GM19193 (cell line): ENCODE measurements around the gene SPATA24.

Experiments used
- POLR2A ChIP-seq: IDR thresholded peaks from 4 replicates; pipeline ENCODE4 v1.6.1; 2011; ENCODE audit not compliant: insufficient read depth, insufficient read length; ENCODE audit errors: extremely low read depth

SPATA24 gene

DNA sequence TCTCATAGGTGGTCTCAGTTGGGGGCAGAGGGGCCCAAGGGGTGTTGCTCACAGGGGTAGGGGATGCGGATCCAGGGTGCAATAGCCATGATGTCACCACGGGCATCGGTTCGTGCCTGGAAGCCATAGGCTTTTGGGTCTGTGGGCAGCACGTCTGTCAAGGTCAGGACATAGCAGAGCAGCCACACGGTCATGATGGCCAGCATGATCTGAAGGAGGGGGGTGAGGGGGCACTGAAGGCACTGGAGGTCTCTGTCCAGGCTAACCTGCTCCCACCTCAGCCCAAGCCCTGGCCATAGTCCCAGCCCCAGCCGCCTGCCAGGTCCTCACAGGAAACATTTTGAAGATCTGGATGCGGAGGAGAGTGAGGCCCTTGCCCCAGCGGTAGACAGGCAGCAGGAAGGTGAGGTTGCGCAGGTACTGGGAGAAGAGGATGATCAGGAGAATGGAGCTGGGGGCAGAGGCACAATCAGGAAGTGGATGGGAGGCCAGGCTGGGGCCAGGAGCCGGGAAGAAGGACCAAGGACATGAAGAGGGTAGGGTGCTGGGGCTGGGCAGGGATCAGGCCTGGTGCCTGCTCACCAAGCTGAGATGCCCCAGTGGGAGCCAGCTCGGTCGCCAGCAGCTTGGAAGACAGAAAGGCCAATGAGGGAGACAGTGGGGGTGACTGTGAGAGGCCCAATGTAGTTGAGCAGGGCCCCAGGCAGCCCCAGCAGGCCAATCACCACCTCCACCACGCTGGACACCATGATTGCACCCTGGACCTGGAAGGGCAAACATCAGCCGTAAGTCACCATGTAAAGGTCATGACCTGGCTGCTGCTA, 24.1 kb downstream of the SPATA24 start:
- no peak for TF ChIP-seq POLR2A

GRCh38 chr5:139378941-139379361, 24.9 kb downstream of the SPATA24 start:
- no peak for TF ChIP-seq POLR2A

- no peak for TF ChIP-seq POLR2A
Measured at GRCh38 chr5:139378101-139378825, 25.6 kb downstream of the SPATA24 start.

DNA sequence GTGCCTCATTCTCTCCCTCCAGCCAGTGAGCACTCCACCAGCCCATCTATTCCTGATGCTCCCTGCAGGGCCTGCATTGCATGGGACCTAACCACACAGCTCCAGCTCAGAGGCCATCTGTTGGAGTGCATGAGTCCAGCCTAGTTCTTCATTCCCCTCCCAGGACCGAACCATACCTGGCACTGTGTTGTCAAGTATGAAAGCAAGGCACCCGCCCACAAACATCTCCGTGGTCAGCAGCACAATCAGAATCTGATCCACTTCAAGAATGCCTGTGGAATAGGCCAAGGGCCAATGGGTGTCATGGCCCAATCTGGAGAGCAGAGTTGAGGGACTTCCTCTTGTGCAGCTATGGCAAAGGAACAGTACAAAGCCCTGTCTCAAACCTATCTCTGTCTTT, 26.7 kb downstream of the SPATA24 start:
- TF ChIP-seq POLR2A, result no peak

DNA sequence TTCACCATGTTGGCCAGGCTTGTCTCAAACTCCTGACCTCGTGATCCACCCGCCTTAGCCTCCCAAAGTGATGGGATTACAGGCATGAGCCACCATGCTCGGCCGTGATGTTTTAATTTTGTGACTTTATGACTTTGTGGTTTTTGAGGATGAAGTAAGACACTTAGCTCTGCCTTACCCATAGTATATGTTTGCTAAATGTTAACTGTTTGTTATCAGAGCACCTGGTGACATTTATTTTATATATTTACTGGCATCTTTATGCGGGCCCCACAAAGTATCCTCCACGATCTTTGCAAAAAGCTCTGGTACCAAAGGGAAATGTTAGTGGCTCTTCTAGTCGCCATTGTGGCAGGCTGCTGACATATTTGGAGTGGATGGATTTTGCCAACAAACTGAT, 27.5 kb downstream of the SPATA24 start:
- TF ChIP-seq POLR2A, result no peak

DNA sequence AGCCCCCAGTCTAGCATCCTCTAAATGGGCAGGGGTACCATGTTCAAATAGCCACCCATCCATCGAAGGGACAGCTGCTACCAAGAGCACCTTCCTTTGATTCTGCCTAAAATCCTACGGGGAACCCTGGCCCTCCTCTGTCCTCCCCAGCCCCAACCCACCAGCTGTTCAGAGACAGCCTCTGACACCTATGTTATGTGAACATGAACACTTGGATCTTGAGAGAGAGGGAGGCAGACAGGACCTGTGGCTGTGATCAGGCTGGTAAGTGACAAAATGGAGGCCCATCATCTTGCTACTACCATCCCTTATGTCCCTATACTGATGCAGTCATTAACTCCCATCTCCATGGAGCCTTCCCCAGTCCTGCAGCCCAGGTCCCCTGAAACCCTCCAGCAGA, 29.0 kb downstream of the SPATA24 start:
- no peak for TF ChIP-seq POLR2A

GRCh38 chr5:139371482-139372435, 32.1 kb downstream of the SPATA24 start:
- no peak for TF ChIP-seq POLR2A

GRCh38 chr5:139369181-139369580, 34.7 kb downstream of the SPATA24 start:
- TF ChIP-seq POLR2A, result no peak

DNA sequence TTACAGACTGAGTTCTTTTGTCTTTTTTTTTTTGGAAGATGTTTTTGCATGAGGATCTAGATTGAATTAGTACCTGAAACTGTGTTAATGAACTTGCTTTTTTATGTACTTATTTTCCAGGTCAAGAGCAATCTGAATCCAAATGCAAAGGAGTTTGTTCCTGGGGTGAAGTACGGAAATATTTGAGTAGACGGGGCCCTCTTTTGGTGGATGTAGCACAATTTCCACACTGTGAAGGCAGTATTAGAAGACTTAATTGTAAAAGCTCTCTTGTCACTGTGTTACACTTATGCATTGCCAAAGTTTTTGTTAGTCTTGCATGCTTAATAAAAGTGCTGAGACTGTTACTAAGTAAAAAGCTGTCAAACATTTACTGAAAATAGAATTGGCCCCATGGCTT, 35.3 kb downstream of the SPATA24 start:
- no peak for TF ChIP-seq POLR2A

DNA sequence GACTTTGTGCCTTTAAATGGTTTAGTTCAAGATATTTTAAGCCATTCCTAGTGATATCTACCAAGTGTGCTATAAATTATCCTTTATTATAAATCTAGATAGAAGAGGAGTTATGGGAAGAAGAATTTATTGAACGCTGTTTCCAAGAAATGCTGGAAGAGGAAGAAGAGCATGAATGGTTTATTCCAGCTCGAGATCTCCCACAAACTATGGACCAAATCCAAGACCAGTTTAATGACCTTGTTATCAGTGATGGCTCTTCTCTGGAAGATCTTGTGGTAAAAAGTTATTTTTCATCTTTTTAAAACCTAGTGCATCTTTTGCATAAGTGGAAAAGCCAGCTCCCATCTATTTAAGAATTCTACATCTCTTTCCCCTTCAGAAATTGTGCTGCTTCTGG, 39.4 kb downstream of the SPATA24 start:
- TF ChIP-seq POLR2A, result no peak

DNA sequence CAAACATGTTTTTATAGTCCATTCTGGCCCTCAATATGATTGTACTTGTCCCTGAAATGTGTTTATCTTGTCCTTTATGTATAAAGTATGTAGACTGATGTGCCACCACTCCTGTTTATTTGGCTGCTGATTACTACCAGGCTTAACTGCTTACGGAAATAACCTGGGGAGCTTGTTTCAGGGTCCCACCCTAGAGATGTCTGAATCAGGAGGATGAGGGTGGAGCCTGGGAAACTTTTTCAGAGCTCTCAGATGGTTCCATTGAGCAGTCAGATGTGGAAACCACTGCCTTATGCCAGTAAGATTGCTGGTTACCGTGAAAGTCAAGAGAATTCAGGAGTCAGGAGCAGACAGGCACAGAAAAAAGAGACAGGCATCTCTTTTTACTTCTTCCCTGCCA, 40.0 kb downstream of the SPATA24 start:
- no peak for TF ChIP-seq POLR2A

DNA sequence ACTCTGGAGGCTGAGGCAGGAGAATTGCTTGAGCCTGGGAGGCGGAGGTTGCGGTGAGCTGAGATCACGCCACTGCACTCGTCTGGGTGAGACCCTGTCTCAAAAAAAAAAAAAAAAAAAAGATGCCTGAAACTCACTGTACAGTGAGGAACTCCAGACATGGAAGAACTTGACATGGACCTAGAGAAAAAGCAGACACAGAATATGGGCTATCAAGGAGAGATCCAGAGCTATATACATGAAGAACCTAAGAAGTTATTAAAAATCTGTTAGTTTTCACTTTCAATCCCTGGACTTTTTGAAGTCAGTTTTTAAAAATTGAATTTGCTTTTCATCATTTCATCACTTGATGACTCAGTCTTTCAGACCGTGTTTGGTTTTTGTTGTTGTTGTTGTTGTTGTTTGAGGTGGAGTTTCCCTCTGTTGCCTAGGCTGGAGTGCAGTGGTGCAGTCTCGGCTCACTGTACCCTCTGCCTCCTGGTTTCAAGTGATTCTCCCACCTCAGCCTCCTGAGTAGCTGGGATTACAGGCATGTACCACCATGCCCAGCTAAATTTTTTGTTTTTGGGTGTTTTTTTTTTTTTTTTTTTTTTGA, 42.0 kb downstream of the SPATA24 start:
- TF ChIP-seq POLR2A, result no peak

DNA sequence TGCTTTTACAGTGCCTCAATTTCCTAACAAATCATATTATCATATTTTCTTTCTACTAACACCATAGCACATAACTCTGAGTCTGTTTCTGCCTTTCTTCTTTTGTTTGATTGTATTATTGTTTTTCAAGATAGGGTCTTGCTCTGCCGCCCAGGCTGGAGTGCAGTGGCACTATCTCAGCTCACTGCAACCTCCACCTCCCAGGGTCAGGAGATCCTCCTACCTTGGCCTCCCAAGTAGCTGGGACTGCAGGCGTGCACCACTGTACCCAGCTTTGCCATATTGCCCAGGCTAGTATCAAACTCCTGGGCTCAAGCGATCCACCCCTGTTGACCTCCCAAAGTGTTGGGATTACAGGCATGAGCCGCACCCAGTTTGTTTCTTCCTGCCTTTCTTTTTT, 43.5 kb downstream of the SPATA24 start:
- TF ChIP-seq POLR2A, result no peak

- TF ChIP-seq POLR2A, result no peak
Measured at GRCh38 chr5:139358064-139358463, 45.8 kb downstream of the SPATA24 start.

- TF ChIP-seq POLR2A, result no peak
Measured at GRCh38 chr5:139354186-139354585, 49.7 kb downstream of the SPATA24 start.
